Measurements from ENCODE around the gene PTPRA. TPM values are rescaled to one million over a fixed set of nuclear protein-coding genes. Genes with fewer than 3 reads are reported as not detected.

The PTPRA gene
- total RNA-seq, 2 experiments from 2014 or later, result 68.1 to 68.8 TPM

DNA sequence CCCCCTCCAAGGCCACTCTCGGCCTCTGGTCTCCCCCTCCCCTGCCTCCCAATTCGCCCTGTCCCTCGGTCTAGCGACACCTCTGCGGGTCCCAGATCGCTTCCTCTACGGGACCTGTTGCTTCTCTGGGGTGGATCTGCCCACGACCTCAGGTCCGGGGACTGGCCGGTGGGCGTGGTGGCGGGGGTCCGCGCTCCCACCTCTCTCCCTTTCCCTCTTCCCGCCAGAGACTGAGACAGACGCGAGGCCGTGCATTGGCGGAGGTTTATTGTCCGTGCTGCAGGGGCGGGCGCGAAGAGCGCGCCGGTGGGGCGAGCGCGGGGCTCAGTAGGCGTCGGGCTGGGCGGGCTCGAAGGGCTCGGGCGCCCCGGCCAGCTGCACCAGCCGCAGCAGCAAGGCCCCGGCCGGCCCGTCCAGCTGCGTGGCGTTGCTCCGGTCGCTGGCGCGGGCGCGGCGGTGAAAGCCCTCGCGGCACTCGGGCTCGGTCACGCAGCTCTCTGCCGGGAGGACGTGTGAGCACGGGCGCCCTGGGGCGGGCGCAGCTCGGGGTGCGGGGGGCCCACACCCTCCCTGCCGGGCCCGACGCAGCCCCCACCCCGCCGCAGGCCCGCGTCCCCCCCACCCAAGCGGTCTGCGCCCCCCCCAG, 209.1 kb downstream of the PTPRA start:
- ATAC-seq (ENCODE audit: low read depth), result peak; percentile 53
- H3K4me1 Mint-ChIP-seq, result peaks cover 11% of the 10 kb centered on the region
- H3K27me3 Mint-ChIP-seq, result peaks cover 61% of the 10 kb centered on the region
- H3K4me3 Mint-ChIP-seq, result peak overlapping the region; percentile 55
- POLR2A ChIA-PET, result no interaction called here
- H3K27ac Mint-ChIP-seq, result no peak overlapping the region
- H3K9me3 Mint-ChIP-seq, result peaks cover 2% of the 10 kb centered on the region
- DNase-seq, result no peak
- H3K36me3 Mint-ChIP-seq, result no peaks in the 10 kb centered on the region

DNA sequence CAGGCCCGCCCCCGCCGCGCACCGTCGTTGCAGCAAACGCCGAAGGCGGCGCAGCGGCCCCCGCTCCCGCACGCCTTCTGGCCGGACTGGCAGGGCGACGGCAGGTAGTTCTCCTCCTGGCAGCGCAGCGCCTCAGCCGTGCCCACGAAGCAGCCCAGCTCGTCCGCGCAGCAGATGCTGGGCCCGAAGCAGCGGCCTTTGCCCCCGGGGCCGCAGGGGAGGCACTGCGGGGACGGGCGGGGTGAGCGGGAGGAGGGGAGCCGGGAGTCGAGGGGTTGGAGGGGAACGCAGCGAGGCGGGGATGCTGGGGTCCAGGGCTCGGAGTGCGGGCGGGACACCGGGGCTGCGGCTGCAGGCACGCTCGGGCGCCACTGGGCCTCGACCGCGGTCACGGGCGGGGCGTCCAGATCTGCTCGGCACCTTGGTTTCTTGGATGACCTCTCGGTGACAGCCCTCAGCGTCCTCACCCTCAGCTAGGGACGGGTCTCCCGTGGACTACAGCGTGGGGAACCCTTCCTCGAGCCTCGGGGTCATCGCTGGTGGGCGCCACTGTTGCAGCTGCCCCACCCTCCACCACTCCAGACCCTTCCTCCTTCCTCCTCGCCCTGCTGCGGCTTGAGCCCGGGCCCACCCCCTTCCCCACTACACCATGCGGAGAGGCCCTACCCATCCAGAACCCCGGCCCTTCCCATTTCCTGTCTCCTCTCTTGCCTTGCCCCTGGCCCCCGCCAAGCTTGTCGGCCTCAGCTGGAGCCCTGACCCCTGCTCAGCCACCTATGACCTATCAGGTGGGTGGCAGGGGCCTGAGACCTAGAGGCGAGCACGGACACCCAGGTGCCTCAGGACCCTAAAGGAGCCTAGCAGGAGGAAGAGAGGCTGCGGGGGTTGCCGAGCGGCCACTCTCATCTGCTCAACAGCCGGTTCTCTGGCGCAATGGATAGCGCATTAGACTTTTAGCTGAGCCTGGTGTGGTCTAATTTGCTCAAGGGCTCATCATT, 210.0 kb downstream of the PTPRA start:
- peak overlapping the region; percentile 28 for H3K4me3 Mint-ChIP-seq

DNA sequence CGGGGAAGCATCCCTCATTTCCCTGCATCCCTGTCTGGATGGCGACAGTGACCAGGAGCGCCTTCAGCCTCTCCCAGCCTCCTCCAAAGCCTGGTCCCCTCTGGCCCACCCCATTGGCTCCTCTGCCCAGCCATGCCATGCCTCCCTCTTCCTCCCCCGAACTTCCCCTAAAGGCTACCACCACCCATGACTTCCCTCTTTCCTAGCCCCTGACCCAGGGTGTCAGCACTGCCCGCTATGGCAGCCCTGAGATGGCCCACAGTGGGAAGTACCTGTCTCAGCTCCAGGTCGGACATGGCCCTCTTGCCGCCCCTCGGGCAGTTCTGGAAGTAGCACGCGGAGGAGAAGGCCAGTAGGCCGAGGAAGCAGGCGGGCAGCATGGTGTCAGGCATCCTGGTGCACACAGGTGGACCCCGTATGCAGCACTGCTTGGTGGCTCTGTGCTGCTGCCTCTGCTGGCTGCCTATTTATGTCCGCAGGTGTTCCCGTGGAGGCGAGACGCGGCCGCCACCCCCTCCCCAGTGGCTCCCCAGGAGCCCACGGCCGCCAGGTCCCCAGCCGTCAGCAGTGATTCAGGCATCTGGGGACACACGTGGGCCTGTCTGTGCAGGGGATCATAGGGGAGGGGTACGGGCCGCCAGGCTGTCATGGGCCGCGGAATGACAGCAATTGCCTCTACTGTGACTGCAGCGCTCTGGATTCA, 211.2 kb downstream of the PTPRA start, which contains the start of gene AVP:
AVP (minus strand) TSS at position 442 of the 703 bp plus-strand sequence; CDS start at position 392, 50 bp downstream.
- Mint-ChIP-seq H3K4me3 (peak within 1 kb of the TSS; percentile 28), H3K36me3 (no peaks in the 10 kb centered on the region), H3K9me3 (no peaks in the 10 kb centered on the region), H3K4me1 (peaks cover 5% of the 10 kb centered on the region), H3K27me3 (peaks cover 46% of the 10 kb centered on the region), H3K27ac (no peak within 1 kb of the TSS)
- no peak for DNase-seq
- POLR2A ChIA-PET, result interaction anchor here (1.3 kb wide), 1 partner anchor 8 kb away, joined by 3 read pairs; no protein-coding TSS in a partner anchor
- ATAC-seq (ENCODE audit: low read depth), result no peak

More for the DNA sequence above, 210.0 kb downstream of the PTPRA start:
- no peak for DNase-seq
- POLR2A ChIA-PET, result interaction anchor here (1.3 kb wide), 1 partner anchor 9 kb away, joined by 3 read pairs; no protein-coding TSS in a partner anchor
- peaks cover 56% of the 10 kb centered on the region for H3K27me3 Mint-ChIP-seq
- H3K4me1 Mint-ChIP-seq, result peaks cover 5% of the 10 kb centered on the region
- ATAC-seq (ENCODE audit: low read depth), result peak; percentile 34
- H3K36me3 Mint-ChIP-seq, result no peaks in the 10 kb centered on the region
- no peak overlapping the region for H3K27ac Mint-ChIP-seq
- no peaks in the 10 kb centered on the region for H3K9me3 Mint-ChIP-seq

DNA sequence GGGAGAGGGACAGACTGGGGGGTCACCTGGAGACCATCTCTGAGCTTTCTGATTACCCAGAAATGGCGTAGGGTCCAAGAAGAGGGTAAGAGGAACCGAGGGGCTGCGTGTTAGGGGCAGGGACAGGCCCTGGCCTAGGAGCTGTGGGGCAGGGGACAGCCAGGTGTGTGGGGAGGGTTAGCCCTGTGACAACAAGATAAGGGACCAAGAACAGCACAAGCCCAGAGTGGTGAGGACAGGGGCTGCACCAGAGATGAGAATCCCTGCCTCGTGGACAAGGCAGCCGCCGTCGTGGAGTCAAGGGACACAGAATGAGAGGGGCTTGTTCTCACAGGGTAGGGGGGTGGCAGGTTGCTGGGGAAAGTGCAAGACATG, 211.7 kb downstream of the PTPRA start:
- DNase-seq, result no peak
- POLR2A ChIA-PET, result interaction anchor here (1.3 kb wide), 1 partner anchor 8 kb away, joined by 3 read pairs; no protein-coding TSS in a partner anchor
- H3K27ac Mint-ChIP-seq, result no peak overlapping the region
- H3K36me3 Mint-ChIP-seq, result no peaks in the 10 kb centered on the region
- ATAC-seq (ENCODE audit: low read depth), result no peak
- no peaks in the 10 kb centered on the region for H3K9me3 Mint-ChIP-seq
- no peak overlapping the region for H3K4me3 Mint-ChIP-seq
- peaks cover 40% of the 10 kb centered on the region for H3K27me3 Mint-ChIP-seq
- peaks cover 5% of the 10 kb centered on the region for H3K4me1 Mint-ChIP-seq

DNA sequence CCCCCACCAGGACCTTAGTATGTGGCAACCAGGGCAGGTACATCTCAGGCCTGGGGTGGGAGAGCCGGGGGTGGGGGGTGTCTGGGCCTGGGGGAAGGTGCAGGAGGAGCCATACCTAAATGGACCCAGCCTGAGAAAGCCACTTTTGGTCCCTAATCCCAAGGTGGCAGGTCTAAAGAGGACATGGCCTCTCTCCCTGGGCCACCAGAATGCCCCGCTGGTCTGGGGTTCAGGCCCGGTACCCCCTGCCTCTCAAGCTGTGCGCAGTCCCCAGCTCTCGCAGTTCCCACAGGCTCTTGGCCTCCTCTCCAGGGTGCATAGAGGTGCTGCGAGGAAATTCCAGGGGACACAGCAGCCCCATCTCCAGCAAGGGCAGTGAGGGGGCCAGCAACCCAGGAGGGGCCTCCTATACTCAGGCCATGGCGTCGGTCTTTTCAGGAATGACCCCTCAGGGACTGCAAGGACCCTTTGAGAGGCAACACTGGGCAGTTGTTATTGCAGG, 212.3 kb downstream of the PTPRA start:
- Mint-ChIP-seq H3K27me3 (peaks cover 35% of the 10 kb centered on the region), H3K4me1 (peaks cover 10% of the 10 kb centered on the region), H3K36me3 (no peaks in the 10 kb centered on the region), H3K4me3 (no peak overlapping the region), H3K9me3 (no peaks in the 10 kb centered on the region), H3K27ac (no peak overlapping the region)
- DNase-seq, result no peak
- ATAC-seq (ENCODE audit: low read depth), result no peak
- POLR2A ChIA-PET, result no interaction called here

DNA sequence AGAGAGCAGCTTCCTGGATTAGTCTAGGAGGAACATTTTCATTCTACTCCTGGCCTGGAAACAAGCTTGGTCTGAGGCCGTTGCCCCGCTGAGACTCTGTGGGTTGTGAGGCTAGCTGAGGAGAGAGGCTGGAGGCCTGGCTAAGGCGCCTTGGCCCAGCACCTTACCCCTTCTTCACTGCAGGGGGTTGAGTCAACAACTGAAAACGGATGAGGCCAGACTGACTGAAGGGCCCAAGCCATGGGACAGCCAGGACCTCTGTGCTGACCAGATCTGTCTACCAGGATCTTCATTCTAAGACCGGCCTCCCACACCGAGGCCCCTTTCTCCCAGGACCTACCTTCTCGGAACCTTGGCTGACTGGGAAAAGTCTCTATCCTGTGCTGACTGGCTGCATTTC, 214.8 kb downstream of the PTPRA start:
- Mint-ChIP-seq H3K27me3 (peaks cover 26% of the 10 kb centered on the region), H3K4me3 (no peak overlapping the region), H3K27ac (no peak overlapping the region), H3K36me3 (no peaks in the 10 kb centered on the region), H3K9me3 (no peaks in the 10 kb centered on the region), H3K4me1 (peaks cover 15% of the 10 kb centered on the region)
- POLR2A ChIA-PET, result no interaction called here
- ATAC-seq (ENCODE audit: low read depth) (no peak), DNase-seq (no peak)

Other genes with a start within 250 kb of the PTPRA start
- gene NOP56, start 220.8 kb upstream of the PTPRA start, total RNA-seq, result 100 to 1,000 TPM; 322 to 330 TPM
- 10 to 100 TPM; 95.8 to 96.7 TPM for gene IDH3B, start 209.3 kb upstream of the PTPRA start, total RNA-seq
- gene EBF4, start 180.7 kb upstream of the PTPRA start, total RNA-seq, result 1 to 10 TPM in 1 of 2 experiments, under 1 TPM in 1; 0.99 to 2.4 TPM
- under 1 TPM; 0.25 to 0.31 TPM for gene CPXM1, start 72.9 kb upstream of the PTPRA start, total RNA-seq
- gene C20orf141, start 58.5 kb upstream of the PTPRA start, total RNA-seq, result not detected
- gene TMEM239, start 57.1 kb upstream of the PTPRA start, total RNA-seq, result not detected
- 10 to 100 TPM; 39.9 to 43.3 TPM for gene PCED1A, start 32.8 kb upstream of the PTPRA start, total RNA-seq
- gene VPS16, start 32.7 kb upstream of the PTPRA start, total RNA-seq, result 10 to 100 TPM; 54.6 to 56.7 TPM
- gene GNRH2, start 170.1 kb downstream of the PTPRA start, total RNA-seq, result 1 to 10 TPM in 1 of 2 experiments, under 1 TPM in 1; 0.85 to 1.6 TPM
- gene MRPS26, start 172.6 kb downstream of the PTPRA start, total RNA-seq, result 10 to 100 TPM; 30.4 to 32.6 TPM
- under 1 TPM; 0.68 to 0.89 TPM for gene OXT, start 198.1 kb downstream of the PTPRA start, total RNA-seq
- gene AVP, start 211.2 kb downstream of the PTPRA start, total RNA-seq, result not detected

Measured in activated naive CD8-positive, alpha-beta T cell treated with anti-CD3 and anti-CD28 coated beads, Interleukin-2, amount 10 ng/mL, durations not matched to agents 7 days and 5 days (primary cell).